Fibroblast of upper back skin (primary cell): ENCODE measurements around the gene UGT1A7.

Source experiments
- DNase-seq: peaks from one replicate; pipeline ENCODE4 v3.0.0-alpha.2; 2013

The UGT1A7 gene

DNA sequence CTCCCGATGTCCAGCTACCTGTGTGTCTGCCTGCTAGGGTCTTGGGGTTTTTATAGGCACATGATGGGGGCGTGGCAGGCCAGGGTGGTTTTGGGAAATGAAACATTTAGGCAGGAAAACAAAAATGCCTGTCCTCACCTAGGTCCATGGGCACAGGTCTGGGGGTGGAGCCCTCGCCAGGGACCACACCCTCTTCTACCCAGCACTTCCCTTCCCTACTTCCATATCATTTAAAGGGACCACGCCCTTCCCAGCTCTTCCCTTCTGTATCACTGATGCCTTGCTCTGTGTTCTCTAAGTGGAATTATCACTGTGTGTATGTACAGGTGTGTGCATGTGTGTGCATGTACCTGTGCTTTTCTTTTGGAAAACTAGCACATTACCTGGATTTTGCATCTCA, 84.7 kb downstream of the UGT1A7 start:
- no peak for DNase-seq

DNA sequence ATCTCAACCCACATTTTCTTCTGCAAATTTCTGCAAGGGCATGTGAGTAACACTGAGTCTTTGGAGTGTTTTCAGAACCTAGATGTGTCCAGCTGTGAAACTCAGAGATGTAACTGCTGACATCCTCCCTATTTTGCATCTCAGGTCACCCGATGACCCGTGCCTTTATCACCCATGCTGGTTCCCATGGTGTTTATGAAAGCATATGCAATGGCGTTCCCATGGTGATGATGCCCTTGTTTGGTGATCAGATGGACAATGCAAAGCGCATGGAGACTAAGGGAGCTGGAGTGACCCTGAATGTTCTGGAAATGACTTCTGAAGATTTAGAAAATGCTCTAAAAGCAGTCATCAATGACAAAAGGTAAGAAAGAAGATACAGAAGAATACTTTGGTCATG, 86.4 kb downstream of the UGT1A7 start:
- no peak for DNase-seq

DNA sequence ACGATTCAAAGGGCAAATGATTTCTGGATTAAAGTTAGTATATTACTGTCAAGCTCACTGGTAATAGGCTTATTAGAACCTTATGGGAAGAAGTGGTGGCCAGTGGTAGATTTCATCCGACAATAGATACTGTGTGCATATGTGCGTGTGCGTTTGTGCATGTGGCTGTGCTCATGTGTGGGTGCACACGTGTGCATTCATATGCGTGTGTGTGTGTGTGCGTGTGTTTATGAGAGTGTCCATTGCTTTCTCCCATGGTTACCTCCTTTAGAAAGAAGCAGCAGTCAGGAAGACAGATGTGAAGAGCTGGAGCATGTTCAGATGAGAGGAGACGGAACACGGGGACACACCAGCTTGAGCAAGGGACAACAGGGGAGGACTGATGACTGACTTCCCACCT, 87.6 kb downstream of the UGT1A7 start:
- DNase-seq: no peak

DNA sequence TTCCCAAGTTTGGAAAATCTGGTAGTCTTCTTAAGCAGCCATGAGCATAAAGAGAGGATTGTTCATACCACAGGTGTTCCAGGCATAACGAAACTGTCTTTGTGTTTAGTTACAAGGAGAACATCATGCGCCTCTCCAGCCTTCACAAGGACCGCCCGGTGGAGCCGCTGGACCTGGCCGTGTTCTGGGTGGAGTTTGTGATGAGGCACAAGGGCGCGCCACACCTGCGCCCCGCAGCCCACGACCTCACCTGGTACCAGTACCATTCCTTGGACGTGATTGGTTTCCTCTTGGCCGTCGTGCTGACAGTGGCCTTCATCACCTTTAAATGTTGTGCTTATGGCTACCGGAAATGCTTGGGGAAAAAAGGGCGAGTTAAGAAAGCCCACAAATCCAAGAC, 90.5 kb downstream of the UGT1A7 start:
- DNase-seq: no peak

DNA sequence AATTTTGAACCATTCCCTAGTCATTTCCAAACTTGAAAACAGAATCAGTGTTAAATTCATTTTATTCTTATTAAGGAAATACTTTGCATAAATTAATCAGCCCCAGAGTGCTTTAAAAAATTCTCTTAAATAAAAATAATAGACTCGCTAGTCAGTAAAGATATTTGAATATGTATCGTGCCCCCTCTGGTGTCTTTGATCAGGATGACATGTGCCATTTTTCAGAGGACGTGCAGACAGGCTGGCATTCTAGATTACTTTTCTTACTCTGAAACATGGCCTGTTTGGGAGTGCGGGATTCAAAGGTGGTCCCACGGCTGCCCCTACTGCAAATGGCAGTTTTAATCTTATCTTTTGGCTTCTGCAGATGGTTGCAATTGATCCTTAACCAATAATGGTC, 90.9 kb downstream of the UGT1A7 start:
- no peak for DNase-seq

DNA sequence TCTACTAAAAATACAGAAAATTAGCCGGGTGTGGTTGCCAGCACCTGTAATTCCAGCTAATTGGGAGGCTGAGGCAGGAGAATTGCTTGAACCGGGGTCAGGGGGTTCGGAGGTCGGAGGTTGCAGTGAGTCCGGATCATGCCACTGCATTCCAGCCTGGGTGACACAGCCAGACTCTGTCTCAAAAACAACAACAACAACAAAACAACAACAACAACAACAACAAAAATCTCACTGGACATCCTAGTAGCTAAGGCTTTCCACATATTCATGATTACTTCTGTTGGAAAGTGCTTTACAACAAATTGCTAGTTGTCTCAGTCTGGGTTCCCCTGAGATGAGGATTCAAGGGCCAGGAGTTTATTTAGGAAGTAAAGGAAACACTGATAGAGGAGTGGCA, 92.2 kb downstream of the UGT1A7 start:
- no peak for DNase-seq

DNA sequence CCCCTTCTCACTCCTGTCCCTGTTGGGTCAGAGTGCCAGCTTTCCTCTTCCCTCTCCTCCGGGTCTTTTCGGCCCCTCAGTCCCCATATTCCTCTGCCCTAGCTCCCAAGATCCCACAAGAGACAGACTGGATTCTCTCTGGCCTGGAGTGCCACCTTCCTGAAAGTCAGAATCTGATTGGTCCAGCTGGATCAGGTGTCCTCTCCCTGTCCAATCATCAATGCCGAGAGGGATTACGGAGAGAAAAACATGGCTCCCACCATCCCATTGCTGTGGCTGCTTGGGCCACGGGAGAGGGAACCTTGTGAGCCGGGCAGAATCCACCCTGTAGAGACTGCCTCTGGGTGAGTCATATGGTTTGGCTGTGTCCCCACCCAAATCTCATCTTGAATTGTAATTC, 93.7 kb downstream of the UGT1A7 start:
- no peak for DNase-seq

DNA sequence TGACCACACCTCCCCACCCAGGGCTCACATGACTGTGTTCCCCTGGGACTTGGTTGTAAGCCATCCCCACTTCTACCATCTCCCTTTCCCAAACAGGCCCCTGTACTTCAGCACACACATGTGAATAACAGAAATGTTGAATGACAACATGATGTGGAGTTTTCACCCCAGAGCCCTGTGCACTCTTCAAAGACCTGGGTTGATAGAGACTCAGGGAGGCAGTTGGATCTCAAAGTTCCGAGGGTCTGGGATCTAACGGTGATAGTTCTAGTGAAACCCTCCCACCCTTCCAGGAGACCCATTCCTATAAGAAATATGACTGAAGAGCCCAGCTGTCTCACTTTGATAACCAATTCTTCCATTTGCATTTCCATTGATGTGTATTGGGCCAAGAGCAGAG, 96.3 kb downstream of the UGT1A7 start, which contains the start of gene MROH2A:
MROH2A (plus strand) TSS at position 301 of the 400 bp plus-strand sequence. CDS start 1,029 bp downstream, outside the sequence.
- DNase-seq: no peak

DNA sequence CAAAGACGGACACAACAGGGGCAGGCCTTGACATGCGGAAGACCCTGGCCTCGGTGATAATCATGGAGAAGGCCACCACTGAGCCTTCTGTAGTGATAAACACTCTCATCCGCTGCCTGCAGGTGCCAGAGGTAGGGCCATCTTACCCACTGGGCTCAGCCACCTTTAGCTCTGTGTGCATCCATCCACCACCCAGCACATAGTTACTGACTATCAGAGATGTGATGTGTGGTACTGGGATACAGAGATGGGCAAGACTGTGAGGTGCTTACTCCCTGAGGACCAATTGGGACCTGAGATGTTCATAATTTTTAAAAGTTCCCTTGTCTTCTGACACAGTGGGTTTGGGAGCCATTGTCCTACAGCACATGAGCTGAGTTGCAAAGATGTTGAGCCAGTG, 98.0 kb downstream of the UGT1A7 start:
- DNase-seq: no peak

DNA sequence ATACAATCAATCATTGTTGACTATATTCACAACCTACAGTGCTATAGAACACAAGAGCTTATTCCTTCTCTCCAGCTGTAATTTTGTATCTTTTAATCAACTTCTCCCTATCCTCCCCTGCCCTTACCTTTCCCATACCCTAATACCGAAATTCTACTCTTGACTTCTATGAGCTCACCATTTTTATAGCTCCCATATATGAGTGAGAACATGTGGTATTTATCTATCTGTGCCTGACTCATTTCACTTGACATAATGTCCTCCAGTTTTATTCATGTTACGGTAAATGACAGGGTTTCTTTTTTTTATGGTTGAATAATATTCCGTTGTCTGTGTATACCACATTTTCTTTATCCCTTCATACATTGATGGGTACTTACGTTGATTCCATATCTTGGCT, 99.1 kb downstream of the UGT1A7 start:
- DNase-seq: no peak

DNA sequence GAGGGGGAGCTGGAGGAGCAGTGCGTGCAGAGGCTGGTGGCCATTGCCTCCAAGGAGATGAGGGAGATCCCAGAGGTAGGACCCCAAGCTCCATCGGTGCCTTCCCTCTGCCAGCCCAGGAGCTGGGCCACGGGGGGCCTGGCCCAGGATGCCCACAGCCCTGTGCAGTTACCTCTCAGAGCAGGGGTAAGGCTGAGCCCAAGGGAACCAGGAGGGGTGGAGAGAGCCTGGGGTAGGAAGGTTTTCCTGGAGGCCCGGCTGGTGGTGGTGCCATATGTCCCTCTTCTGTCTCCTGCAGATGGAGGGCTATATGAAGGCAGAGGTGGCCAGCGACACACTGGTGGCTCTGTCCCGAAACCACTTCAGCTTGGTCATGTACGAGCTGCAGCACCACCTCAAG, 107.9 kb downstream of the UGT1A7 start:
- no peak for DNase-seq

DNA sequence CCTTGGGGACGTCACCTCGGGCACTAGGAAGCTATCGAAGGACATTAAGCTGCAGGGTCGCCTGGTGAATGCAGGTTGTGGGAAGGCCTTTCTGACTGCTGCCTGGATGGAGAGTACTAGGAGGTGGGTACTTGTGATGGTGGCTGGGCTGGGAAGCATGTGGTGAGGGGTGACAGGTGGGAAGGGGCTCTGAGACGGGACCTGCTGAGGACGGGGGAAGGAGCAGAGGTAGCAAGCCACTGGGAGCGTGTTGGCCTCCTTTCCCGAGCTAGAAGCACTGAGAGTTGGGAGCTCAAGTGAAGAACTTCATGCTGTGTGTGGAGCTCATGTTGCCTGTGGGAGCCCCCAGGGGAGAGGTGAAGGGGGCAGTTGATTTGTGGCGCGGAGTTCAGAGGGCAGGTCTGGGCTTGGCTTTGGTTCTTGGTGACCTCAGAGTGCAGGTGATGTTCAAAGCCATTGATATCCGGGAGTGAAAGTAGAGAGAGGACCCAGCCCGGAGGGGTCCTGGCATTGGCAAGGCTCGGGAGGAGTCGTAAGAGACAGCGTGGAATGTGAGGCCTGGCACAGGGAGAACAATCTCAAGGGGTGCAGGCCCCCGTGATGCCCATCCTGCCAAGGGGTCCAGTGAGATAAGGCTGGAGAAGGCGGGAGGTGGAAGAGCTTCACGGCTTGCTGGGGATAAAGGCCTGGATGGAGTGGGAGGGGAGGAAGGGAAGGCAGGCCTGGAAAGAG, 109.6 kb downstream of the UGT1A7 start:
- DNase-seq: no peak

DNA sequence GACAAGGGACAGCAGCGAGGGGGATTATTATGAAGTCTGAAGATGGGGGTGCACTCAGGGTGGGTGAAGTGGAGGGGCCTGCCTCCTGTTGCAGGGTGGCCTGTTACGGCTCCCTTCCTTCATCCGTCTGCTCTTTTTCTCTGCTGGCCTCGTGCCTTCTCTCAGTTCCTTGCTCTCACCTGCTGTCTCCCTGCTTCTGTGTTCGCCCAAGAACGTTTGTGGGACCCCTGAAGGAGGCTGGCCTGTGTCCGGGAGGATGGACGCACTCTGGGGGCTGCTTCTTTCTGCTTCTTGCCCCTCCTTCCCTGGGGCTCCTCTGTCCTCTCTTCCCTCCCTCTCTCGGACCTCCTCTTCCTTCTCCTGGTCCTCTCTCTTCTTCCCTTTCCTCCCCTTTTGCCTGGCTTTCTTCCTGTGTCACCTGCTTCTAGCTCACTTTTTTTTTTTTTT, 110.2 kb downstream of the UGT1A7 start:
- no peak for DNase-seq

DNA sequence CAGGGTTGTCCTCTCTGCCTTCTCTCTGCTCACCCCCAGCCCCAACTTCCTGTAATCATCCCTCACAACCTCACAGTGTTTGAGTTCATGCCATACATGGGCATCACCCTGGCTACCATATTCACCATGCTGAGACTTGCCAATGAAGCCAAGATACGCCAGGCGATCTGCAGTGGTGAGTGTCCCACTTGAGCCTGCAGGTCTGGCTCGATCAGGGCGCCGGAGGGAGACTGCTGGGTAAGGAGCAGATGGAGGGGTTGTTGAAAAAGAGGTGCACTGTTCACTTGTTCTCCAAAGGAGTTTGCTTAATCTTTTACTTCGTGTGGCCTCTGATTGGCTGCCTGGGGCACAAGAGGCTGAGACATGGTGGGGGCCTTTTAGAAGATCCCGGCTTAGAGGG, 111.0 kb downstream of the UGT1A7 start:
- DNase-seq: no peak

DNA sequence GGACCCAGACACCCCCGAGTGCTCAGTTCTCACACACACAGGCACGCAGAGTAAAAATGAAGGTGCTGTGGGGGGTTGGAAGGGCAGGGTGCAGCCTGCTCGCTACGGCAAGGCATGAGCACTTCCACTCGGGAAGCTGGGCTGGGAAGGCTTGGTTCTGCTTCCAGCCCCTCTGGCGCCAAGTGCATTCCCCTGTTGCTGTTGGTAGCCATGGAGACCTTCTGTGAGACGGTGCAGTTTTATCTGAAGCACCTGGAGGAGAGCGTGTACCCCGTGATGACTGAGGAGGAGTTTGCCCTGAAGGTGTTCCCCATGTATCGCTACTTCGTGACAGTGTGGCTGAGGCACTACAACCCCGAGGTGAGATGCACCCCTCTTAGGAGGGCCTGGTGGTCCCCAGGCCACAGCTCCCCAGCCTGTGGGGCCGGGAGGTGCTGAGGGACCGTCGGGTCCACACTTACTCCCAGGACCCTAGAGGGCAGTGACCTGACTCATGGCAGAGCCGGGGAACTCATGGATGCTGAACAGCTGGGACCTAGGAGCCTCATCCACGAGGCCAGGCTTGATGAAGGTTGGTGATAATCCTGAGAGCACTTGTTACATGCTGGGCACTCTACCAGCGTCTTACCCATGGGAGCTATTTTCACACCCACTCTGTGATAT, 111.9 kb downstream of the UGT1A7 start:
- DNase-seq: no peak

DNA sequence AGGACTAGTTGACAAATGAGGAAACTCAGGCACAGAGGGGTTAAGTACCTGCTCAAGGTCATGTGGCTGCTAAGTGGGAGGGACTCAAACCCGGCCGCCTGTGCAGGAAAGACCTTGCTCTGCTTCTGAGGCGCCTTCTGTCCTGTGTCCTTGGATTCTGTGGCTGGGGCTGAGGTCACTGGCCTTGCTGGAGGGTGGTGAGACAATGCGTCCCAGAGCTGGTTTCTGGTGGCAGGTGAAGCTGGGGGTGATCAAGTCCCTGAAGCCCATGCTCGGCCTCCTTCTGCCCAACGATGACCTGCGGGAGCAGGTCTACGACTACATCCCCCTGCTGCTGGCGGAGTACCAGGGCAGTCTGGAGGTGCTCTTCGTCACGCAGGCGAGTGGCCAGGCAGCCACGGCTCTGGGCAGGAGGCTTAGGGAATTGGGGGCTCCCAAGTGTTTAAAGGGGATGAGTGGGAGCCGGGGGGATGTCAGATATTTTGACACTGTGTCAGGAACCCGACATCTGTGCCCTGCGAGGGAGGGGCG, 112.5 kb downstream of the UGT1A7 start:
- DNase-seq: no peak

DNA sequence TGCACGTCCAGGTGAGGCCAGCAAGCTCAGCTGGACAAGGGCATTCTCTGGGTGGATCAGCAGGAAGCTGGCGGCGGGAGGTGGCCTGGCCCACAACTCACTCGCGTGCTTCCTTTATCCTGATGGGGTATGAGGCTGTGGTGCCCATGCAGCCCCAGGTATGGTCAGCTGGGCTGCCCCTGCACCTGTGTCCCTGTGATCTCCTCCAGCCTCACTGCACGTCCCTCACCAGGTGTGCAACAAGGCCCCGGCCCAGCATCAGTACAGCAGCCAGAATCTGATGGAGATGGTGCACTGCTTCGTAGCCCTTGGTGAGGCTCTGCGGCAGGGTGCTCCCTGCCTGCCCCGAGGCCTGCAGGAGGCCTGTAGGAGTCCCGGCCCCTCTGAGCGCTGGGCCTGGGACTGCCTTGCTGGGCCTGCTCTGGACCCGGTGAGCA, 114.1 kb downstream of the UGT1A7 start:
- no peak for DNase-seq

DNA sequence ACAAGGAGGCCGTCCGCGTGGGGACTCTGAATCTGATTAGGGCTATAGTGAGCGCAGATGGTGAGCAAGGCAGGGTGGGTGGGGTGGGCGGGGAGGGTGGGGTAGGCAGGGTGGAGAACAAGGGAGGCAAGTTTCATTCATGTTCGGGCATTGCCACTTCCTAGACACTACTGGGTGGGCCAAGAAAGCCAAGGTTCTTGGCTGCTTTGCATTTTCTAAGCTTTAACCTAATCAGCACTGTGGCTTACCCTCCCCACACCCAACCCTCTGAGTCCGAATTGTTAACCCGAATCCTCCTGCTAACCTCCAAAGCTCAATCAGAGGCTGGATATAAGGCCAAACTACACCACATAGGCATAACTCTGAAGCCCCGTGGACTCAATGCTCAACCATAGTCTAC, 114.6 kb downstream of the UGT1A7 start:
- DNase-seq: no peak

DNA sequence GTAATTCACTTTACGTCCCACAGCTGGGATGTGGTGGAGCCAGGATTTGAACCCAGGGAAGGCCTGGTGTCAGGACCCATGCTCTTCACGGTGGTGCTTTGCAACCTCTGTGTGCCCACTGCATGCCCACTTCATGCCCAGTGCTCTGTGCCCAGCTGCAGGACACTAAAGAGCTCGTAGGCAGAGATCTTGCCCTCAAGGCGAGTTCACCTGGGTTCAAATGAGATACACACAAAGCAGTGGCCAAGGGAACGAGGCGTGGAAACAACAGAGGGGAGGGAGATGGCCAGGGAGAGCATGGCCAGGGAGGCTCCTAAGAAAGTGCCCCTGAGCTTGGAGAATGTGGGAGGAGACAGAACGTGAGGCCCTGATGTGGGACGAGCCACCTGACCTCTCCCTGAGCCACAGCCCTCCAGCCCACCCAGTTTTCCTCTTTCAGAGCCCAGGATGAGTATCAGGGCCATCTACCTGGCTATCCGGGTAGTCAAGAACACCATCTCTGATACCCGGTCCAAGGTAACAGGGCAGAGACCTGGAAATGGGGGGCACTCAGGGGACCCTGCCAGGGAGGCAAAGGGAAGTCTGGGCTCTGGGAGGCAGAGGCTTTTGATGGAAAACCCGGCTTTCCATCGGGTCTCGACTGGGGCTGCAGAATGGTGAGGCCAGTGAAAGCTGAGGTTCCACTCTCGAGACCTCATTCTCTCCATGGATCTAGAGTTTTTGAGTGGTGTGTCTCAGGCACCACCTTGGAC, 116.8 kb downstream of the UGT1A7 start:
- no peak for DNase-seq

DNA sequence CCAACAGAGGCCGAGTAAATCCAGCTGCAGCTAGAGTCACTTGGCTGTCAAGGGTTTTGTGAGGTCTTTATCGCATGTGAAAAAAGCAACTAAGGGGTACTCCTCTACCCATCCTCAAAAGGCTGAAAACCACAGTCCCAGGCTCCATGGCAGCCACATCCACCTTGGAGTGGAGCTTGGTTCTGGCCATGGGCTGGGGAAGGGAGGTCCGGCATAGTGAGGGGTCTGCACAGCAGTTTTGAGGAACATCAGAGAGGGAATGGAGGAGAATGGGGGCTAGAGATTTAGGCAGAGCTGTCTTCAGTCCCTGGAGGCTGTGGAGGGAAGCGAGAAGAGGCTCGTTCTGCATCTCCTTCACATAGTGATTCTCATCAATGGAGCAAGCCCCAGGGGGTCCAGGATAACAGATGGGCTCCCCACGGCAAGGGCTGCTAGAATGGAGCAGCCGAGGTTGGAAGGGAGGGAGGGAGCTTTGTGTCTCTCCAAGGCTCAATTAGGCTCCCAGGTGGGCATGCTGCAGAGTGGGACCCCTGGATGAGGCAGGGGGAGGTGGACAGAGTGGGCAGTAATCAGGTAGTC, 117.5 kb downstream of the UGT1A7 start:
- DNase-seq: no peak

DNA sequence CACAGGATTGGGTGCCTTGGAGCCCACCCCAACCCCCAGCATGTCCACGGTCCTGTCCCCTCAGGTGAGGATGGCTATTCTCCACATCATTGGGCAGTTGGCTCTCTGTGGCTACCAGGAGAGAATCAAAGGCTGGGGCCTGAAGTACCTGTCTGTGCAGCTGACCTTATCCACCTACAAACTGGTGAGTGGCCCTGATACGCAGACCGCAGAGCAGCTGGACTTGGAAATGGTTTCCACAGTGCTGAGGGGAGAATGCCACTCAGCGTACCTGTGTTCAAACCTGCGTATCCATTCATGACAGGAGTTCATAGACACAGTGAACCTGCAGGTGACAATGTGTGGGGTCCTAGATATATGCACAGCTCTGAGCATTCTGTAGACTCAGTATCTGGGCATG, 118.0 kb downstream of the UGT1A7 start:
- DNase-seq: no peak

DNA sequence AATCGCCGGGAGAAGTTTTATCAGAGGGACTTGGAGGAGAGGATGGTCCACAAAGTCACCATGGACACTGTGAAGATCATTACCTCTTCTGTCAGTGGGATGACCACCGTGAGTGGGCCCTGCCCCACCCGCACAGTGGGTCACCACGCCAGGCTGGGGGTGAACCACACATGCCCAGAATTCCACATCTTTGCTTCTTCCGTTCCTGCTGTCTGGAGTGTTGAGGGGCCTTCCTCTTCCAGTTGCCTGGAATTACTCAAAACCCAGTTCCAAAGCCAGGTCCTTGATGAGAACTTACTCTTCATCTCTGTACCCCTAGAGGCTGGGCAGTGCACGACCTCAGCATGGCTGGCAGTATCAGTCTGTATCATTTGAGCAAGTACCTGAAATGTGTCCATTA, 118.5 kb downstream of the UGT1A7 start:
- DNase-seq: no peak
